ENCODE data around the gene ANXA7.
"Not testable (repeated sequence)": the region's sequence is repeated elsewhere in the genome, so short reads cannot be mapped to it uniquely, and the experiment has no call there.

The ANXA7 gene

DNA sequence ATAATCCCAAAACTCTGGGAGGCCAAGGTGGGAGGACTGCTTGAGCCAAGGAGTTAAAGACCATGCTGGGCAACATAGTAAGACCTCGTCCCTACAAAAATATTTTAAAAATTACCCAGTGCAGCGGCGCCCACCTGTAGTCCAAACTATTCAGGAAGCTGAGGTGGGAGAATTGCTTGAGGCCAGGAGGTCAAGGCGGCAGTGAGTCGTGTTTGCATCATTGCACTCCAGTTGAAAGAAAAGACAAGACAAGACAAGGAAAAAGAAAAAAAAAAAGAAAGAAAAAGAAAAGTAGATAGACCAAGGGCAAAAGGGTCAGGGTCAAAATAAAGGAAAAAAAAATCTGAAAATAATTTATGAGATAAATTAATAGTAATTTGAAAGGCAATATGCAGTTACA lies 5.8 kb downstream of the ANXA7 start:
- DNase-seq (ENCODE audit: low read depth in 1 of 2, low spot score in 1 of 2): no peak

DNA sequence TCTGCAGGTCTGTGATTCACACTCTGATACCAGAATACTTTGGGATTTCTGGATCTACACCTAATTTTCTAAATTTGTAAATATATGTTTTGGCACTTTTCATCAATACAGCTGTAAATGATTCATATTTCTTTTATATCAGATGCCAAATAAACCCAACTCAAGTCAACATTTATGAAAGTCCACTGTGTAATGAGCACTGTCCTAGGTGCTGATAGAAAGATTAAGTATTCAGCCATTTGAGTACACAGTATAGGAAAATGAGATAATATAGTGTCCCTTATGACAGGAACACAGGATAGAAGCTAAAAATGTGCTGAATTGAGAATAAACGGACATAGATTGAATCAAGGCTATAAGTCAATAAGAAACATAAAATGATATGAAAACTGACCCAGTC lies 6.4 kb downstream of the ANXA7 start:
- no peak for DNase-seq (ENCODE audit: low read depth in 1 of 2, low spot score in 1 of 2)

DNA sequence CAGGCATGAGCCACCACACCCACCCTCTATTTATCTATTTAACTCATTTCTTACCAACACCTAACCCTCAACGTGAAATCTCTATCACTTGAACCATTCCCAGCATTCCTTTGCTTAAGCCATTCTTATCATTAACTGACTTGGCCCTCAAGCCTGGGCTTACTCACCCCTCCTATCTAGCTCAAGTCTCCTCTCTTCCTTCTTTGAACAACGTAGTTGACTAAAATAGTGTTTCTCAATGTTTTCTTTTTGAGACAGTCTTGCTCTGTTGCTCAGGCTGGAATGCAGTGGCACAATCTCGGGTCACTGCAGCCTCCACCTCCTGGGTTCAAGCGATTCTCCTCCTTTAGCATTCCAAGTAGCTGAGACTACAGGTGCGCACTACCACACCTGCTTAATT lies 7.0 kb downstream of the ANXA7 start:
- DNase-seq (ENCODE audit: low read depth in 1 of 2, low spot score in 1 of 2): no peak

DNA sequence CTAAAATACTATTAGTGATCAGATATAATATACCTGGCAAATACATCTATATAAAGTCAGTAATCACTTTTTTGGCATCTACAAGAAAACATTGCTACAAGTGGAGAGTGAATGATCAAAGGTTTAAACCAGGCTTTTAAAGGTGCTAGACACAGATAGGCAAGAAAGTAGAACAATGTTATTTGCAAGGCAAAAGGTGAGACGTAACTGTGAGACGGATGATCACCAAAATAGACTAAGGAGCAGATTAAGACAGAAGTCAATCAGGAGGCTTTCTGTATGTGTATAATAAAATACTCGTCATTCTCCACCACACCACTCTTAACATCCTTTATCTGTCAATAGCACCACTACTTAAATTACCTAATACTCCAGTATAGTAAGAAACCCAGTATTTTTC lies 8.3 kb downstream of the ANXA7 start:
- DNase-seq (ENCODE audit: low read depth in 1 of 2, low spot score in 1 of 2): no peak

DNA sequence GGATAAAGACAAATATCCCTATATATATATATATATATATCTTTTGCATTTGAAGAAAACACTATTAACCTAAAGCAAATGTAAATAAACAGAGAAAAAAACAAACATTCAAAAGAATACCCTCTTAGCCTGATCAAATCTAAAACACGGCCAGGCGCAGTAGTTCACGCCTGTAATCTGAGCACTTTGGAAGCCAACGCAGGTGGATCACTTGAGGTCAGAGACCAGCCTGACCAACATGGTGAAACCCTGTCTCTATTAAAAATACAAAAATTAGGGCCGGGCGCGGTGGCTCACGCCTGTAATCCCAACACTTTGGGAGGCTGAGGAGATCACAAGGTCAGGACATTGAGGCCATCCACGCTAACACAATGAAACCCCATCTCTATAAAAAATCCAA lies 9.2 kb downstream of the ANXA7 start:
- no peak for DNase-seq (ENCODE audit: low read depth in 1 of 2, low spot score in 1 of 2)

DNA sequence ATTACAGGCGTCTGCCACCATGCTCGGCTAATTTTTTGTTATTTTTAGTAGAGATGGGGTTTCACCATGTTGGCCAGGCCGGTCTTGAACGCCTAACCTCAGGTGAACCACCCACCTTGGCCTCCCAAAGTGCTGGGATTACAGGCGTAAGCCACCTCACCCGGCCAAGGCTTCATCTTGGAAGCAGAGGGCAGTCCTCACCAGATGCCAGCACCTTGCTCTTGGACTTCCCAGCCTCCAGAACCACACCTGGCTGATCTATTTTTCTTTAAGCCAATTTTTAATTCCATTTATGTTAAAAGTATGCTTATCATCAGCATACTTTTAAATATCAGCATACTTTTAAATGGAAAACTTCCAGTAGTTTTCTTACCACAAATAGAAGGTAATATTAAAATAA lies 12.2 kb downstream of the ANXA7 start:
- DNase-seq (ENCODE audit: low read depth in 1 of 2, low spot score in 1 of 2): no peak

DNA sequence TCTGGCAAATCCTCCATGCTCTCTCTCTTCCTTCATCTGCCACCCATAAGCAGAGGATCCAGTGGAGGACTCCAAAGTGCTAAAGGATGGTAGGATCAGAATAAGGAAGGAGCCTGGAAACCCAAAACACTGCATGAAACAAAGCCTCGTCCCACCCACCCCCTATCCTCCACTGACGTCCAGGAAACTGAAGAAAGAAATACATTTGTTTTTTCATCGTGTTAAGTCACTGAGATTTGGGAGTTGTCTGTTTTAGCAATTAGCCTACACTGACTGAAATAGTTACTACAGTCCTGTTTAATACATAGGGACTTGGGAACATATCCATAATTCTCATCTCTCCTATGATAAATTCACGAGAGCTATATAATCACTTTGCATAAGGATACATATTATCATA lies 14.8 kb downstream of the ANXA7 start:
- DNase-seq (ENCODE audit: low read depth in 1 of 2, low spot score in 1 of 2): no peak

DNA sequence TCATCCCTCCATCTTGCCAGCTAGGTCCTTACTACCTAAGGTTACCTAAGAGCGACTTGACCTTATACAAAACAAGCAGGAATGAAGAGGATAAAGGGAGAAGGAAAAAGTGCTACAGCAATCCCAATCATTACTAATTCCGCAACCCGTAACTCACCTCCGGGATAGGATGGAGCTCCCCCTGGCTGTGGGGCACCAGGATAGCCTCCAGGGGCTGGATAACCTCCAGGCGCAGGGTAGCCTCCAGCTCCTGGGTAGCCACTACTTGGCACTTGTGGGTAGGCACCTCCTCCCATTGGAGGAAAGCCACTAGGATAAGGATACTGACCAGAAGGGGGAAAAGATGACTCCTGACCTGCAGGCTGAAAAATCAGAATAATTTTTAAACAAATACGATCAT lies 15.8 kb downstream of the ANXA7 start:
- no peak for DNase-seq (ENCODE audit: low read depth in 1 of 2, low spot score in 1 of 2)

DNA sequence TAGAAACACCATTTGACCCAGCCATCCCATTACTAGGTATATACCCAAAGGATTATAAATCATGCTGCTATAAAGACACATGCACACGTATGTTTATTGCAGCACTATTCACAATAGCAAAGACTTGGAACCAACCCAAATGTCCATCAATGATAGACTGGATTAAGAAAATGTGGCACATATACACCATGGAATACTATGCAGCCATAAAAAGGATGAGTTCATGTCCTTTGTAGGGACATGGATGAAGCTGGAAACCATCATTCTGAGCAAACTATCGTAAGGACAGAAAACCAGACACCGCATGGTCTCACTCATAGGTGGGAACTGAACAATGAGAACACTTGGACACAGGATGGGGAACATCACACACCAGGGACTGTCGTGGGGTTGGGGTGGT lies 19.5 kb downstream of the ANXA7 start:
- DNase-seq (ENCODE audit: low read depth in 1 of 2, low spot score in 1 of 2): not testable (repeated sequence)

DNA sequence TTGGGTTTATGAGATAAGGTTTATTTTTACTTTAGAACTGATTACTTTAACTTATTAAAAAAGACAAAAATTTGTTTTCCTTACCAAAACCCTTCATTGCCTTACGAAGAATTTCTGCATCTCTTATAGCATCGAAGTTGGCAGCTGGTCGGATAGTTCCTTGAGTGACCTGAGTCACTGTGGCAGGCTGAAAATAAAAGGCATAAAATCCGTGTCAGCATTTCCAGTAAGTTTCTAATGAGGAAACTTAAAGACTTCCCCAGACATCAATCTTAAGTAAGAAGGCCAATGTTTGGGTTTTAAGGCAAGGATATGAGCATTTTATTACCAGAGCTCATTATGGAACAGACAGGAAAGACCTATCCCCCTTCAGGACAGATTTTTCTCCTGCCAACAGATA lies 25.6 kb downstream of the ANXA7 start:
- no peak for DNase-seq (ENCODE audit: low read depth in 1 of 2, low spot score in 1 of 2)

DNA sequence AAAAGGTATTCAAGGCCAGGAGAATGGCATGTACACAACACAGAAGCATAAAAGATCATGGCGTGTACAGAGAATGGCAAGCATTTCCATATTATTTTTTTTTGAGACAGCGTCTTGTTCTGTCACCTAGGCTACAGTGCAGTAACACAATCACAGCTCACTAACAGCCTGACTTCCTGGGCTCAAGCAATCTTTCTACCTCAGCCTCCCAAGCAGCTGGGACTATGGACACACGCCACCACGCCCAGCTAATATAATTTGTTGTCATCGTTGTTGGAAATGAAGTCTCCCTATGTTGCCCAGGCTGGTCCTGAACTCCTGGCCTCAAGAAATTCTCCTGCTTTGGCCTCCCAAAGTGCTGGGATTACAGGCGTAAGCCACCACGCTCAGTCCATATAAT lies 27.3 kb downstream of the ANXA7 start:
- DNase-seq (ENCODE audit: low read depth in 1 of 2, low spot score in 1 of 2): no peak

DNA sequence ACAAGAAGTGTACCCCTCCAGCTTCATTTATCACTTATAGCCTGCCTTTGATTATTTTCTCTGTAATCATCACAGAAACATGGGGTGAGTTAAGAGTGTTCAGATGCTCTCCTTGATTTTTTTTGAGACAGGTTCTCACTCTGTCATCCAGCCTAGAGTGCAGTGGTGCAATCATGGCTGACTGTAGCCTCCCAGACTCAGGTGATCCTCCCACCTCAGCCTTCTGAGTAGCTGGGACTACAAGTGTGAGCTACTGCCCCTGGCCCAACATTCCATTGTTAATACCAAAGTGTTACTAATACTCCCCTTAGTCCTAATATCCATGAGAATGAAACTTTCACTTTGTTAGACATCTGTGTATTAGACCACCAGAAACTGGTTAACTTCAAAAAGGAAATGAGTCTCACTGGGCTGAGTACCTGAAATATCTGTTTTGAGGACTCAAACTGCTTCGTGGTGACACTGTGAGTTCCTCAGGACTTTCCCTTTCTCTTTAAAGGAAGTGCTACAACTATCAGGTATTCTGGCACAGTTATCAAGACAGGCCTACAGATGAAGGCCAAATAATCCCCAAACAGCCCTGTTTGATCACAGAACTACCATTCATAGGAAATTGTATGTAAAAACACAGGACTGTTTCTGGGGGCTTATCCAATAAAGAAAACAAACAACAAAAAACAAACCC lies 34.7 kb downstream of the ANXA7 start:
- DNase-seq (ENCODE audit: low read depth in 1 of 2, low spot score in 1 of 2): no peak

DNA sequence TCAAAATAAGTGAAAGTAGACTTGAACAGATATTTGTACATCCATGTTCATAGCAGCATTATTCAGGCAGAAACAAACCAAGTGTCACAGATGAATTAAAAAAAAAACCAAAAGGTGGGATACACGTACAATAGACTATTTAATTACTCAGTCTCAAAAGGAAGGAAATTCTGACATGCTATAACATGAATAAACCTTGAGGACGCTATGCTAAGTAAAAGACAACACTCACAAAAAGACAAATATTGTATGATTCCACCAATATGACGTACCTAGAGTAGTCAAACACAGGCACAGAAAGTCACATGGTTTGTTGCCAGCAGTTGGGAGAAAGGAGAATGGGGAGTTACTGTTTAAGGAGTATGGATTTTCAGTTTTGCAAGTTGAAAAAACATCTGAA lies 37.2 kb downstream of the ANXA7 start:
- no peak for DNase-seq (ENCODE audit: low read depth in 1 of 2, low spot score in 1 of 2)

DNA sequence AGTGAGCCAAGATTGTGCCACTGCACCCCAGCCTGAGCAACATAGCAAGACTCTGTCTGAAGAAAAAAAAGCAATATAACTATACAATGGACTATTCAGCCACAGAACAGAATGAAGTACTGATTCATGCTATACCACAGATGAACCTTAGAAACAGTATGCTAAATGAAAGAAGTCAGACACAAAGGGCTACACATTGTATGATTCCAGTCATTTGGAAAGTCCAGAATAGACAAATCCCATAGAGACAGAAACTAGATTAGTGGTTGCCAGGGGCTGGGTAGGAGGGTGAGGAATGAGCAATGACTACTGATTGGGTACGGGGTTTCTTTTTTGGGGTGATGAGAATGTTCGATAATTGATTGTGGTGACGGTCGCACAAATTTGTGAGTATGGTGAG lies 45.6 kb downstream of the ANXA7 start:
- no peak for DNase-seq (ENCODE audit: low read depth in 1 of 2, low spot score in 1 of 2)

DNA sequence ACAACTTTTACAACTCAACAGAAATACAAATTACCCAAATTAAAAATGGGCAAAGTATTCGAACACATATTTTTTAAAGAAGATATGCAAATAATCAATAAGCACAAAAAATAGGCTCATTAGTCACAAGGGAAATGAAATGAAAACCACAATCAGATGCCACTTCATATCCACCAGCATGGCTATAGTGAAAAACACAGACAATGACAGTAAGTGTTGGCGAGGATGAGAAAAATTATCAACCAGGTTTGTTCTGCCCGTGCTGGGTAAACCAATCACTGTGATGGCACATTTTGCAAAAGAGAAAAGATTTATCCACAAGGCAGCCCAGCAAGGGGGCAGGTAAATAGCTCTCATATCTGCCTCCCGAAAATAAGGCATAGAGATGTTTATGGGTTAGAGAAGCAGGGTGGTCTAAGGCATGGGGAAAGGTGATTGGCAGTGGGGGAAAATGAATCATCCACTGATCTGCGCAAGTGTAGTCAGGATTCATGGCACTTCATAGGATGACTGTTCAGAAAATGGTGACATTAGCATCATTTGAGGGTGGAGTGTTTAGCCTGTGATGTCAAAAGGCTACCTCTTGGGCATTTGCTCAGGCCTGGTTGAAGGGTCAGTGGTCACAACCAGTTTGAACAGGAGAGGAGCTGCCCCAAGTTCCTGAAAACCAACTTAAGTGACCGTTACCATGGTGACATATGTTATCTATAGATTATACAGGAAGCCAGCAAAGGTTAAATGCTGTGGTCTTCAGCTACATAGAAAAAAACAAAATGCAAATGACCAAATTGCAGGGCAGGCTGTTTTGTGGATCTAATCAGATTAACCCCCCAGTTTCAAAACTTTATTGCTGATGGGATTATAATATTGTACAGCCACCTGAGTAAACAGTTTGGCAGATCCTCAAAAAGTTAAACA lies 47.2 kb downstream of the ANXA7 start:
- DNase-seq (ENCODE audit: low read depth in 1 of 2, low spot score in 1 of 2): no peak

DNA sequence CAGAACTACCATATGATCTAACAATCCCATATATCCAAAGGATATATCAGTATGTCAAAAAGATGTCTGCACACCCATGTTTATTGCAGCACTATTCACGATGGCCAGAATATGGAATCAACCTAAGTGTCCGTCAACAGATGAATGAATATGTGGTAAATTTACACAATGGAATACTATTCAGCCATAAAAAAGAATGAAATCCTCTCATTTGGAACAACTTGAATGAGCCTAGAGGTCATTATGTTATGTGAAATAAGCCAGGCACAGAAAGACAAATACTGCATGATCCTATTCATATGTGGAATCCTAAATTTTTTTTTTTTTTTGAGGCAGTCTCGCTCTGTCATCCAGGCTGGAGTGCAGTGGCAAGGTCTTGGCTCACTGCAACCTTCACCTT lies 48.9 kb downstream of the ANXA7 start:
- DNase-seq (ENCODE audit: low read depth in 1 of 2, low spot score in 1 of 2): no peak

DNA sequence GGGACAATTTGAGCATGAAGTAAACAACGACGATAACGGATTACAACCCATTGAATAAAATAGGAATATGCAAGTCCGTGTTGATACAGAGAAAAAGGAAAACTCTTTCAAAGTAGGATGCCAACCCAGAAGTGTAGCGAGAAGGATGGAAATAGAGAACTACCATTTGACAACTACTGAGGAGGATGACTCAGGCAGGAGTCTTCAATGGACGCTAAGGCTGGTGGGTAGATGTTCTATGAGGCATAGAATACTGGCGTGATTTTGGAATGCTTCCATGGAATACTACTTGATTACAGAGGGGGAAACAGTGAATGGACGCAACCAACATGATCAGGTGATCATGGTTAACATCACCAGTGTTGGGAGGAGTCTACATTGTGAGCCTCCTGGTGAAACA lies 54.4 kb downstream of the ANXA7 start:
- no peak for DNase-seq (ENCODE audit: low read depth in 1 of 2, low spot score in 1 of 2)

DNA sequence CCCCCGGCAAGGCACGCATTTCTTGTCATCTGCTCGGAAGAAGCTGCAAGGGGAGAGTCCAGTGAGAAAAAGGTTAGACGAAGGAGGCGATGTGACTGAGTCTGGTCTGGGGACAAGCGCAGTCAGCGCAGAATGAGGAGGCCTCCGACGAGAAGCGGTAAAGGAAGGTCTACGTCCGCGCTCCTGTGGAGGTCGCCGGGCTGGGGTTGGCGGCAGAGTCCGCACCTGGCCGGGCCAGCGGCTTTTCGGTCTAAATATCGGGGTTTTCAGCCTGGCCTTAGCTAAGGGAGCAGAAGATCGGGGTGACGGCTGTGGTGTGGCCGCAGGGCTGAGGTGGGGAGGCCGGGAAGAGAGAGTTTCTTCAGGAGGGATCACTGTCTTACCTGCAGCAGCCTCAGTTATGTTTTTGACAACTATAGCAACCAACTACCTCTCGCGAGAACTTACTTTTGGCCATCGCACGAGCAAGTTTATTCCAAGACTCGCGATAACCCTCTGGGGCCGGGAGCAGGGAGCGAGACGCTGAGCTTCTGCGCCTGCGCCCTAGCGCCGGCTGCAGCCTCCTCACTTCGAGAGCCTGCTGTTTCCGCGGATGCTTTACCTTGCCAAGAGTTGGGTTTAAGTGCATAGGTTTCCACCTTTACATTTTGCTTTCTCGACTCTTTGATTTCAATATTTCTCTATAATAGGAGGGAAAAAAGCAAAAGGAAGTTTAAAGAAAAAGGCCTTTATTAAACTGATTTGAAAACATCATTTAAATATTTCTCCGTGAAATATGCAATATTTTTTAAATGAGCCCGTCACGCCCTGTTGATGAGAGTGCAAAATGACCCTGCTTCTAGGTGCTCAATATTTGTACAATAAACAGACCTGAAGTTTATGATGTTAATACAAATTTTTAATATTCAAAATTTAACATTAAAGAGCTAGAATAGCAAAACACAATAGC lies 55.3 kb downstream of the ANXA7 start, which contains the start of gene CFAP70:
TSS of gene CFAP70 (minus strand) at position 534 of the 949 bp plus-strand sequence. CDS start 4,068 bp downstream, outside the sequence.
- peak; percentile 74 to 85 for DNase-seq (ENCODE audit: low read depth in 1 of 2, low spot score in 1 of 2)

DNA sequence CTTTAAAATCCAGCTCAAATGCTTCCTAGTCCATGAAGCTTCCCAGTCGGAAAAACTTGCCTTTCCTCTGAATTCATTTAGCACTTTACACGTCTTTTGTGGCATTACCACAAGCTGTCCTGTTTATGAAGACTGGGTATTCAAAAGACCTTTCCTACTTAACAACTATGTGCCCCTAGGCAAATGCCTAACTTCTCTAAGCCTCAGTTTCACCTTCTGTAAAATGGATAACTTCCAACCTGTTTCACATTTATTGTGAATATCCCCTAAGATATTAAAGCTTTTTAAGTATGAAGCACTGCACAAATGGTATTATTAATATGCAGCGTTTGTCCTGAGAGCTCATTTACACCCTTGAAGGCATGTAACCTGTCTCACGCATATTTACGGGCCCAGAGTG lies 56.0 kb downstream of the ANXA7 start:
- no peak for DNase-seq (ENCODE audit: low read depth in 1 of 2, low spot score in 1 of 2)

DNA sequence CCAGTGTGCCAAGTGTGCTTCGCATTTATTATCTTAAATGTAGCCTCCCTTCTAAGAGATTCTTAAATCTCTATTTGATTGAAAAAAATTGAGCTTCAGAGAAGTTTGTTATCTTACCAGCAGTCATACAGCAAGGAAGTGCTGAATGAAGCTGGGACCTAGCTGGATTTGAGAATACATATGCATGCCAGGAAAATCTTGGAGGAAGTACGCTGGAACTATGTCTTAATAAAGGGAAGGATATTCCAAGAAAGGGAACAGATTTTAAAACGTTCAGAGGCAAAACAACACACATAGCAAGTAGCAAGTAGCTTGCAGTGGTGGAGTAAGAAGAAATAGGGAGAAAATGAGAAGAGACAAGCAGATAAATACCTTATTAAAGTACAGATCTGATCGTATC lies 56.7 kb downstream of the ANXA7 start:
- DNase-seq (ENCODE audit: low read depth in 1 of 2, low spot score in 1 of 2): no peak

DNA sequence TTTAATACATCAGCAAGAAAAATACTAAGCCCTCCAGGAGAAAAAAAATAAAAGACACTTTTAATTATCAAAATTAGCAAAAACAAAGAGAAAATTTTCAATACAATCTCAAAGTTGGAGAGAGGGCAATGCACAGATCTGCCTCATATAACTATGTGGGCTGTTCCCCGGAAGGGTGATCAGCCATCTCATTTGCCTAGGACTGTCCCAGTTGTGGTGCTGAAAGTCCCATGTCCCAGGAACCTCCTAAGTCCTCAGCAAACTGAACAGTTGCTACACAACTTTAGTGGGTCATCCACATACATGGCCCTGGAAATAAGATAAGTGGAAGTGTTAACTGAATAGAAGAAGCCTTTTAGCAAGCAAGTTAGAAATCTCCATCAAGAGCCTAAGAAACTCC lies 69.6 kb downstream of the ANXA7 start:
- DNase-seq (ENCODE audit: low read depth in 1 of 2, low spot score in 1 of 2): no peak
